D721Med (cell line): Measurements from ENCODE around the gene HES2.
"Not testable (repeated sequence)": the region's sequence is repeated elsewhere in the genome, so short reads cannot be mapped to it uniquely, and the experiment has no call there.

ENCODE experiments used
- DNase-seq: peaks from one replicate; pipeline ENCODE4 v3.0.0; 2011; ENCODE audit warnings: low spot score; ENCODE audit not compliant: insufficient read length
- FAIRE-seq: peaks from 2 replicates; lab custom pipeline; 2011; peaks lifted over from hg19 to GRCh38; lab: Jason Lieb, UNC
- TF ChIP-seq, protein P1 (sequence below): IDR thresholded peaks from 2 replicates; pipeline ENCODE4 v1.5.1; 2012; ENCODE audit warnings: mild to moderate bottlenecking, control low read depth; ENCODE audit not compliant: insufficient read depth; ENCODE audit errors: missing control alignments

The HES2 gene

GRCh38 chr1:6370006-6370405 is 49.7 kb downstream of the HES2 start:
- DNase-seq (no peak), FAIRE-seq (no peak)
- TF ChIP-seq, protein P1, sequence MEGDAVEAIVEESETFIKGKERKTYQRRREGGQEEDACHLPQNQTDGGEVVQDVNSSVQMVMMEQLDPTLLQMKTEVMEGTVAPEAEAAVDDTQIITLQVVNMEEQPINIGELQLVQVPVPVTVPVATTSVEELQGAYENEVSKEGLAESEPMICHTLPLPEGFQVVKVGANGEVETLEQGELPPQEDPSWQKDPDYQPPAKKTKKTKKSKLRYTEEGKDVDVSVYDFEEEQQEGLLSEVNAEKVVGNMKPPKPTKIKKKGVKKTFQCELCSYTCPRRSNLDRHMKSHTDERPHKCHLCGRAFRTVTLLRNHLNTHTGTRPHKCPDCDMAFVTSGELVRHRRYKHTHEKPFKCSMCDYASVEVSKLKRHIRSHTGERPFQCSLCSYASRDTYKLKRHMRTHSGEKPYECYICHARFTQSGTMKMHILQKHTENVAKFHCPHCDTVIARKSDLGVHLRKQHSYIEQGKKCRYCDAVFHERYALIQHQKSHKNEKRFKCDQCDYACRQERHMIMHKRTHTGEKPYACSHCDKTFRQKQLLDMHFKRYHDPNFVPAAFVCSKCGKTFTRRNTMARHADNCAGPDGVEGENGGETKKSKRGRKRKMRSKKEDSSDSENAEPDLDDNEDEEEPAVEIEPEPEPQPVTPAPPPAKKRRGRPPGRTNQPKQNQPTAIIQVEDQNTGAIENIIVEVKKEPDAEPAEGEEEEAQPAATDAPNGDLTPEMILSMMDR: no peak

GRCh38 chr1:6367381-6368012 is 52.2 kb downstream of the HES2 start:
- FAIRE-seq (no peak), DNase-seq (no peak)
- TF ChIP-seq, protein P1: no peak

DNA sequence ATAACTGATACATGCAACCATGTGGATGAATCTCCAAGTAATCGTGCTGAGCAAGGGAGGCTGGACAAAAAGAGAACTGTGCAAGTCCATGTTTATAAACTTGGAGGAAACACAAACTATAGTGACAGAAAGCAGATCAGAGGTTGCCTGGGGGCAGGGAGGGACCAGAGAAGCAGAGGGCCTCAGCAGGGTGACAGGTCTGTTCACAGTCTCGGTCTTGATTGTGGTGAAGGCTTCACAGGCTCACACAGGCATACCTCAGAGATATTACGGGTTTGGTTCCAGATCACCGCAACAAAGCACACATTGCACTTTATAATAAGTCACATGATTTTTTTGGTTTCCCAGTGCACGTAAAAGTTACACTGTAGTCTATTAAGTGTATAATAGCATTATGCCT is 54.7 kb downstream of the HES2 start:
- TF ChIP-seq, protein P1: no peak

GRCh38 chr1:6363085-6363884 is 56.4 kb downstream of the HES2 start:
- TF ChIP-seq, protein P1: peak; percentile 39
- not testable (repeated sequence) for DNase-seq, FAIRE-seq

More for the DNA sequence above, 54.7 kb downstream of the HES2 start:
- DNase-seq: no peak
- FAIRE-seq: no peak
